Limb (tissue), 2 donors: ENCODE results near the gene OCEL1.
"Not testable (repeated sequence)": the region's sequence is repeated elsewhere in the genome, so short reads cannot be mapped to it uniquely, and the experiment has no call there.

Experiments
- DNase-seq, 2 donors: peaks; one replicate each; pipeline ENCODE4 v3.0.0-alpha.2; 2016; ENCODE audit errors: extremely low spot score in 2 of 2

Gene OCEL1

GRCh38 chr19:17226002-17226933, at the start of gene OCEL1:
OCEL1 (plus strand) TSS chr19:17226226; CDS start chr19:17226248, 22 bp downstream.
- peak; percentile 97 to 98 for DNase-seq

- no peak for DNase-seq
Measured at GRCh38 chr19:17178291-17178690, 47.7 kb upstream of the OCEL1 start.

- DNase-seq: no peak
Measured at GRCh38 chr19:17180997-17181702, 44.9 kb upstream of the OCEL1 start.

GRCh38 chr19:17183271-17183761, 42.7 kb upstream of the OCEL1 start:
- no peak for DNase-seq

- DNase-seq: peak in 1 of 2 donors; percentile 5
Measured at GRCh38 chr19:17183858-17184321, 42.1 kb upstream of the OCEL1 start.

GRCh38 chr19:17184371-17184841, 41.6 kb upstream of the OCEL1 start:
- DNase-seq: no peak

GRCh38 chr19:17185590-17185989, 40.4 kb upstream of the OCEL1 start:
- DNase-seq: no peak

- DNase-seq: not testable (repeated sequence)
Measured at GRCh38 chr19:17191736-17192135, 34.3 kb upstream of the OCEL1 start.

- DNase-seq: no peak
Measured at GRCh38 chr19:17192751-17193150, 33.3 kb upstream of the OCEL1 start.

GRCh38 chr19:17194608-17195007, 31.4 kb upstream of the OCEL1 start:
- no peak for DNase-seq

GRCh38 chr19:17195106-17195505, 30.9 kb upstream of the OCEL1 start:
- no peak for DNase-seq

GRCh38 chr19:17196610-17197009, 29.4 kb upstream of the OCEL1 start:
- DNase-seq: no peak

GRCh38 chr19:17197666-17198065, 28.4 kb upstream of the OCEL1 start:
- DNase-seq: no peak

- DNase-seq: no peak
Measured at GRCh38 chr19:17200408-17201079, 25.5 kb upstream of the OCEL1 start.

- no peak for DNase-seq
Measured at GRCh38 chr19:17202249-17202648, 23.8 kb upstream of the OCEL1 start.

- DNase-seq: no peak
Measured at GRCh38 chr19:17202713-17203112, 23.3 kb upstream of the OCEL1 start.

- DNase-seq: peak in 1 of 2 donors; percentile 62
Measured at GRCh38 chr19:17205237-17206140, 20.5 kb upstream of the OCEL1 start.

GRCh38 chr19:17206736-17207581, 19.1 kb upstream of the OCEL1 start:
- no peak for DNase-seq
